Suprapubic skin (tissue), 3 donors: ENCODE results near the gene ACOT7.

Experiments used
- POLR2A ChIP-seq, 2 donors: fragments of 450-650 bp; IDR thresholded peaks; one replicate each; pipeline ENCODE4 v1.6.1; 2017; ENCODE audit warnings: antibody characterized with exemption in 2 of 2, mild to moderate bottlenecking in 2 of 2, moderate library complexity in 2 of 2
- TF ChIP-seq, protein P1 (sequence below), 2 donors: fragments of 200-600 bp in 1 of 2; fragments of 450-650 bp in 1 of 2; sonication (generic) in 1 of 2; IDR thresholded peaks; one replicate each; pipeline ENCODE4 v1.5.1; 2016 to 2019; ENCODE audit warnings: antibody characterized with exemption in 2 of 2, mild to moderate bottlenecking in 1 of 2, moderate library complexity in 1 of 2

DNA sequence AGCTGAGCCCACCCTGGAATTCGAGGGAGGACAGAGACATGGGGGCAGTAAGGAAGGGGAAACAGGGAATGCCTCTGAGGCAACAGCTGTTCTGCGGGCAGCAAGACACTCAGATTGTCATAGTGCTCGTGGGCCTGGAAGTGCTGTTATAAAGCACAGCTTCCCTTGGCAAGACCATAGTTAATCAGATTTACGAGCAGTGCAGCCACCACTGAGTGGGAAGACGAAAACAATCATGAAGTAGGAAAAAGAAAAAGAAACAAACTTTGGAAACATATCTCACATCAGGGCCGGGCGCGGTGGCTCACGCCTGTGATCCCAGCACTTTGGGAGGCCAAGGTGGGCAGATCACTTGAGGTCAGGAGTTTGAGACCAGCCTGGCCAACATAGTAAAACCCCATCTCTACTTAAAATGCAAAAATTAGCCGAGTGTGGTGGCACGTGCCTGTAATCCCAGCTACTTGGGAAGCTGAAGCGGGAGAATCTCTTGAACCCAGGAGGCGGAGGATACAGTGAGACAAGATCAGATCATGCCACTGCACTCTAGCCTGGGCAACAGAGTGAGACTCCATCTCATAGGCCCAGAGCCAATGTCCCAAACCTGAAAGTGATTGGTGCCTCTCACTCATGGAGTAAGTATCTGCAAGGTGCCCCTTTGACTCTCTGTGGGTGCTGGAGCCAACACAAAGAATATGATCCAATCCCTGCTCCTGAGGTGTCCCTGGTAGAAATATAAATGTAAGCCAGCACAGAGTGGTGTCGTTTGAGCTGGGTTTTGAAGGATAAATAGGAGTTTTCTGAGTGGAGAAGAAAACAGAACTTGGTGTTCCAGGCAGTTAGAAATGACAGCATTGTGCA is 77.1 kb downstream of the ACOT7 start:
- TF ChIP-seq POLR2A (IDR thresholded peaks at IDR 0.05) = no peak
- TF ChIP-seq, protein P1, sequence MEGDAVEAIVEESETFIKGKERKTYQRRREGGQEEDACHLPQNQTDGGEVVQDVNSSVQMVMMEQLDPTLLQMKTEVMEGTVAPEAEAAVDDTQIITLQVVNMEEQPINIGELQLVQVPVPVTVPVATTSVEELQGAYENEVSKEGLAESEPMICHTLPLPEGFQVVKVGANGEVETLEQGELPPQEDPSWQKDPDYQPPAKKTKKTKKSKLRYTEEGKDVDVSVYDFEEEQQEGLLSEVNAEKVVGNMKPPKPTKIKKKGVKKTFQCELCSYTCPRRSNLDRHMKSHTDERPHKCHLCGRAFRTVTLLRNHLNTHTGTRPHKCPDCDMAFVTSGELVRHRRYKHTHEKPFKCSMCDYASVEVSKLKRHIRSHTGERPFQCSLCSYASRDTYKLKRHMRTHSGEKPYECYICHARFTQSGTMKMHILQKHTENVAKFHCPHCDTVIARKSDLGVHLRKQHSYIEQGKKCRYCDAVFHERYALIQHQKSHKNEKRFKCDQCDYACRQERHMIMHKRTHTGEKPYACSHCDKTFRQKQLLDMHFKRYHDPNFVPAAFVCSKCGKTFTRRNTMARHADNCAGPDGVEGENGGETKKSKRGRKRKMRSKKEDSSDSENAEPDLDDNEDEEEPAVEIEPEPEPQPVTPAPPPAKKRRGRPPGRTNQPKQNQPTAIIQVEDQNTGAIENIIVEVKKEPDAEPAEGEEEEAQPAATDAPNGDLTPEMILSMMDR (IDR thresholded peaks at IDR 0.05) = no peak
